LHCN-M2 (cell line): ENCODE results near the gene SCN4A. TPM values are rescaled to one million over a fixed set of nuclear protein-coding genes. Genes with fewer than 3 reads are reported as not detected.
A peak's percentile ranks its signal among the peaks of the same experiment; 100 is the strongest.
"Not testable (repeated sequence)": the region's sequence is repeated elsewhere in the genome, so short reads cannot be mapped to it uniquely, and the experiment has no call there.

ENCODE experiments used
- DNase-seq: peaks from one replicate; pipeline ENCODE4 v3.0.0-alpha.2; 2012; ENCODE audit warnings: low read depth
- total RNA-seq: library from RNA; depleted of rRNA; stranded (reverse); fragments of >200 nt; gene quantifications from 2 replicates; pipeline ENCODE4 v1.2.3, GENCODE V29; 2014

Gene SCN4A
- total RNA-seq, 1 experiment from 2014 or later, result 0.06 TPM

DNA sequence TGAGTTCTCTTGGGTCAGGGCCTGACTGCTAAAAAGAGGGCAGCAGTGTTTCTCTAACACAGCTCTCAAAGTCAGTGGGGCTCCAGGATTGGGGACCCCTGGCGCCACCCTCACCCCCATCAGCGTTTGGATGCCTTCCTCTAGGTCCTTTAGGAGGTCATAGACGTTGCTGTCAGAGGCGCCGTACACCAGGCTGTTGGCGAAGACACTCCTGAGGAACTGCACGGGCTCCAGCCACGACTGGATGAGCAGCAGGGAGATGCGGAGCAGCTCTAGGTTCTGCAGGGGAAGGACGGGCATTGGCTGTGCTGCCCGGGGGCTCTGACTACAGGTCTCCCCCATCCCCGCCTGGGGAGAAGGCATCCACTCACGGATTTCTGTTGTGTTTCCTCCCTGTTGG lies 55.1 kb downstream of the SCN4A start:
- no peak for DNase-seq

DNA sequence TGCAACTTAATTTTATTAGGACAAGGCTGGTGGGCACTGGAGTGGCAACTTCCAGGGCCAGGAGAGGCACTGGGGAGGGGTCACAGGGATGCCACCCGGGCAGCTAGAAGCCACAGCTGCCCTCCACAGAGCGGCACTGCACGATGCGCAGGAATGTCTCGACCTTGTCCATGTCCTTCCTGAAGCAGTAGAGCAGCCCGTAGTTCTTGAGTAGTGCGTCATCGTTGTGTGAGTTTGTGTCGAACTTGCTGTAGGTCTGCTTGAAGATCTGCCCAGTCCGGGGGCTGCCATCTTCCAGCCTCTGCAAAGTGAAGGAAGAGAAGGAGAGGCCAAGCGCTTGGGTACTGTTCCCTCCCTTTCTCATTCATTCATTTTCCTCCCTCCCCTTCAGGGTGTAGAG lies 55.5 kb downstream of the SCN4A start:
- DNase-seq, result not testable (repeated sequence)

DNA sequence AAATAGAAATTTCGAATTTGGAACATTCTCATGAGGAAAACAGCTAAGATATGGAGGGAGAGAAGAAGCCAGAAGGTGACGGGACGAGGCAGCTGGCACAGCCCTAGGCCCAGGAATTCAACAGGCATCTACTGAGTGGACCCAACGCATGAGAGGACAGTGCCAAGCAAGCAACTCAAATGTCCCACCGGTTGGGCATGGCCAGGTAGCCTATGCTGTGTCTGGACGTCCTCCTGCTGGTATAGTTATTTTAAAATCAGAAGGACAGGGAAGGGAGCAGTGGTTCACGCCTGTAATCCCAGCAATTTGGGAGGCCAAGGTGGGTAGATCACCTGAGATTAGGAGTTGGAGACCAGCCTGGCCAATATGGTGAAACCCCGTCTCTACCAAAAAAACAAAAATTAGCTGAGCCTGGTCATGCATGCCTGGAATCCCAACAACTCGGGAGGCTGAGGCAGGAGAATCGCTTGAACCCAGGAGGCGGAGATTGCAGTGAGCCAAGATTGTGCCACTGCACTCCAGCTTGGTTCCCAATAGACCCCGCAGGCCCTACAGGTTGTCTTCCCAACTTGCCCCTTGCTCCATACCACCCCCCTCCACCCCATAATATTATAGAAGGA lies 56.0 kb downstream of the SCN4A start:
- DNase-seq, result no peak

- not testable (repeated sequence) for DNase-seq
Measured at GRCh38 chr17:63915753-63916152, 57.0 kb downstream of the SCN4A start.

DNA sequence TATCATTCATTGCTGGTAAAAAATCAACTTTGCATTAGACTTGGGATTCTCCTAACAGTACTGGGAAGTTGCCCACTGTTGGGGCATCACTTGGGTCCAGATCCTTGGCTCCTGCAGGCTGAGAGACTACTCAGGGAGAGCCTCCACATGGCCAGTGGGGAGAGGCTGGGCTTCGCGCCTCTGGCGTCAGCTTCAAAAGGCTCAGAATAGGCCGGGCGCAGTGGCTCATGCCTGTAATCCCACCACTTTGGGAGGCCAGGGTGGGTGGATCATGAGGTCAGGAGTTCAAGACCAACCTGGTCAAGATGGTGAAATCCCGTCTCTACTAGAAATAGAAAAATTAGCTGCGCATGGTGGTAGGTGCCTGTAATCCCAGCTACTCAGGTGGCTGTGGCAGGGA lies 58.2 kb downstream of the SCN4A start:
- DNase-seq, result no peak

DNA sequence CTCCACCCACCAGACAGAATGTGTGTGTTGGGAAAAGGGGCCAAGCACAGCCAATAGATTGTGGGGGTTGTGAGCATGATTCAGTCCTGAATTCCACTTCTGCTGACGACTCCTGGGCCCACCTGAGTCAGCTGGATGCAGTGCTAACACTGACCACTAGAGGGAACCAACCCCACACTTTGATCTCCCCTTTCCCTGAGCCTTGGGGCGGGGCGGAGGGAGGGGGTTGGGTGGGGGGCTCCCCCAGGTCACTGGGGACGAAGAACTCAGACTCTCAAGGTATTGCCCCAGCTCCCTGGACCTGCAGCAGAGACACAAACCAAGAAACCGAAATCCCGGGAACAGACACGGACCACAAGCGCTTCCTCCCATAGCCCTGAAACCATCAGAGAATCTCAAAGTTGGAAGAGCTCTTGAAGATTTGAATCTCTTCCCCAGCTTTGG lies 61.0 kb downstream of the SCN4A start:
- no peak for DNase-seq

DNA sequence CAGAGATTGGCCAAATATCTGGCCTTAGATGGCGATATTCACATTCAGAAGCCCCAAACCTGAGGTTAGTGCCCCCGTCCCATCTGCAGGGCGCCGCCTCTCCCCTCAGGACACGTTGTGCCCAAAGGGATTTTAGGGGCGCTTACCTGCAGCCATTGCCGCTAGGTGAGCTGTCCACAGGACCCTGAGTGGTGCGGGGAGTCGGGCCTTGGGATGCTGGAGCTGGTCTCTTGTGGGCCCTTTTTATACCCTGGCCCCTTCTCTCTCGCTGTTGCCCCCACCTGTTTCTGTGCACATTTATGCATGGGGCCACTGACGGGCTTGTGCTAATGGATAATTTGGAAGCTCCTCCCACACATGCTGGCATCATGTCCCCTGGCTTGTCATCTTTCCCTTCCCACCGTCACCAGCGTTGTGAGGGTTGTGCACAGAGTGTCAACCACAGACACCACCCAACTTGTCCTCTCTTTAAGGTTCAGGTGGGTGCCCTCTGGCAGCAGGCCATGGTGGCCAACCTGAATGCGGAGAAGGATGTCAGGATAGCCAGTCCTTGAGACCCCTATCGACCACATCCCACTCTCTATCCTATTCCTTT lies 61.6 kb downstream of the SCN4A start, which contains the start of gene CSHL1:
Gene CSHL1 (minus strand): TSS at position 218 of the 595 bp plus-strand sequence. CDS start 62 bp downstream, at position 156.
- no peak for DNase-seq

DNA sequence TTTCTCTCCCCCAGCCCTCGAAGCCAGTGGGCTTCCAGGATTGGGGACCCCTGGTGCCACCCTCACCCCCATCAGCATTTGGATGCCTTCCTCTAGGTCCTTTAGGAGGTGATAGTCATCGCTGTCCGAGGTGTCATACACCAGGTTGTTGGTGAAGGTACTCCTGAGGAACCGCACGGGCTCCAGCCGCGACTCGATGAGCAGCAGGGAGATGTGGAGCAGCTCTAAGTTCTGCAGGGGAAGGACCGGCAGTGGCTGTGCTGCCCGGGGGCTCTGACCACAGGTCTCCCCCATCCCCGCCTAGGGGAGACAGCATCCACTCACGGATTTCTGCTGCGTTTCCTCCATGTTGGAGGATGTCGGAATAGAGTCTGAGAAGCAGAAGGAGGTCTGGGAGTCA lies 62.6 kb downstream of the SCN4A start:
- DNase-seq, result no peak

DNA sequence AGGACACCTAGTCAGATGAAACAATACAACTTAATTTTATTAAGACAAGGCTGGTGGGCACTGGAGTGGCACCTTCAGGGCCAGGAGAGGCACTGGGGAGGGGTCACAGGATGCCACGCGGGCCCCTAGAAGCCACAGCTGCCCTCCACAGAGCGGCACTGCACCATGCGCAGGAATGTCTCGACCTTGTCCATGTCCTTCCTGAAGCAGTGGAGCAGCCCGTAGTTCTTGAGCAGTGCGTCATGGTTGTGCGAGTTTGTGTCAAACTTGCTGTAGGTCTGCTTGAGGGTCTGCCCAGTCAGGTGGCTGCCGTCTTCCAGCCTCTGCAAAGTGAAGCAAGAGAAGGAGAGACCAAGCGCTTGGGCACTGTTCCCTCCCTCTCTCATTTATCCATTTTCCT lies 63.1 kb downstream of the SCN4A start:
- DNase-seq, result not testable (repeated sequence)

DNA sequence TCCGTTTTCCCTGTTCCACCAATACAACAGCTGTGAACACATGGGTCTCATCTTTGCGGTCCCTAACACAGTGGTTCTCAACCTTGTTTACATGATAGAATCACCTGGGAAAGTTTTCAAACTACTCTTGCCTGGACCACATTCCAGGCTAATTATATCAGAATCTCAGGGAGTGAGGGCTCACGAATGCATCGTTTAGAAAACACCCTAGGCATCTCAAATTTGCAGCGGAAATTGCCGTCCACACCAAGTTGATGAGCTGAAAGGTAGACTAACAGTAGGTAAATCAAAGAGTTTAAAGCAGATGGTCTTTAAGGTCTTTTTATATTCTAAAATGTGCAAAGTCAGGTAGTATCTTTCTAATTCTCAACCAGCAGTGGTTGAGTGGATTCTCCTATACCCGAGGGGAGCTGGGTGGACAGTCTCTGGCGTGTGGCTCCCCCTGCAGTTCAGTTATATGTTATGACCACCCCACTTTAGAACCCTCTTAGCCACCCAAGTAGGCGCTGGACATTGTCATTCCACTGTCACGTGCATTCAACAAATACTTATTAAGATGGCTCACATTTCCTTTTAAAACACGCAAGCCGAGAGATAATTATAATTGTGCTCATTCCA lies 65.4 kb downstream of the SCN4A start:
- DNase-seq, result peak; percentile 49

DNA sequence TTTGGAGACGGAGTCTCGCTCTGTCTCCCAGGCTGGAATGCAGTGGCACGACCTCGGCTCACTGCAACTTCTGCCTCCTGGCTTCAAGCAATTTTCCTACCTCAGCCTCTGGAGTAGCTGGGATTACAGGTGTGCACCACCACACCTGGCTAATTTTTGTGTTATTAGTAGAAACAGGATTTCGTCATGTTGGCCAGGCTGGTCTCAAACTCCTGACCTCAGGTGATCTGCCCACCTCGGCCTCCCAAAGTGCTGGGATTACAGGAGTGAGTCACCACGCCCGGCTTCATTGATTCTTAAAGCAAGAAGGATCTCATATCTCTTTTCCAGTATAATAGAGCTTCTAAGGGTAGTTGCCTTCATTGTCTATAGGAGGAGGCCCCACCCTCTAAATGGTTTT lies 67.9 kb downstream of the SCN4A start:
- DNase-seq, result not testable (repeated sequence)

- DNase-seq, result not testable (repeated sequence)
Measured at GRCh38 chr17:63903787-63904201, 68.9 kb downstream of the SCN4A start.

- DNase-seq, result not testable (repeated sequence)
Measured at GRCh38 chr17:63901971-63902370, 70.7 kb downstream of the SCN4A start.

GRCh38 chr17:63898899-63899798 lies 73.6 kb downstream of the SCN4A start:
- DNase-seq, result peak; percentile 5

GRCh38 chr17:63896524-63897354 lies 76.0 kb downstream of the SCN4A start, which contains the start of gene CSH1:
Gene CSH1 (minus strand): TSS chr17:63896574. CDS start chr17:63896511, 63 bp downstream.
- DNase-seq, result not testable (repeated sequence)

DNA sequence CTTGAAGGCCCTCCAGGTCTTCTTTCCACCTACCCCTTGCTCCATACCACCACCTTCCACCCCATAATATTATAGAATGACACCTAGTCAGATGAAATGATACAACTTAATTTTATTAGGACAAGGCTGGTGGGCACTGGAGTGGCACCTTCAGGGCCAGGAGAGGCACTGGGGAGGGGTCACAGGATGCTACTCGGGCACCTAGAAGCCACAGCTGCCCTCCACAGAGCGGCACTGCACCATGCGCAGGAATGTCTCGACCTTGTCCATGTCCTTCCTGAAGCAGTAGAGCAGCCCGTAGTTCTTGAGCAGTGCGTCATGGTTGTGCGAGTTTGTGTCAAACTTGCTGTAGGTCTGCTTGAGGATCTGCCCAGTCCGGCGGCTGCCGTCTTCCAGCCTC lies 77.9 kb downstream of the SCN4A start:
- DNase-seq, result not testable (repeated sequence)

DNA sequence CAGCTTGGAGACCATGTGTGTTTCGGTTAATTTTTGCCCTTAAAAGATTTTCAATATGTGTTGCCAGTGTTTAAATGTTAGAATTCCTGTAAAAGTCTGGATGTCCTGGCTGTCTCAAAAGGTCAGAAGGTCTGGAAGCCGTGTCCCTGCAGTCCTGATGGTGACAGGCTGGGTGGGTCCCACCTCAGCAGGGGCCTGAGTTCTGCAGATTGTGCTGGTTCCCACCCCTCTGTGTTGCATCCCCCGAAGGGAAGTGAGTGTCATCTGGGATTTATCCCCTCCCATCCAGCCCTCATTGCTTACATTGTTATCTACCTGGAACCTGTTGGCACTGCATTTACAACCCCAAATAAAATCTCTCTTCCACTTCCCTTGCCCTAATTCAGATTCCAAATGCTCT lies 78.7 kb downstream of the SCN4A start:
- not testable (repeated sequence) for DNase-seq

DNA sequence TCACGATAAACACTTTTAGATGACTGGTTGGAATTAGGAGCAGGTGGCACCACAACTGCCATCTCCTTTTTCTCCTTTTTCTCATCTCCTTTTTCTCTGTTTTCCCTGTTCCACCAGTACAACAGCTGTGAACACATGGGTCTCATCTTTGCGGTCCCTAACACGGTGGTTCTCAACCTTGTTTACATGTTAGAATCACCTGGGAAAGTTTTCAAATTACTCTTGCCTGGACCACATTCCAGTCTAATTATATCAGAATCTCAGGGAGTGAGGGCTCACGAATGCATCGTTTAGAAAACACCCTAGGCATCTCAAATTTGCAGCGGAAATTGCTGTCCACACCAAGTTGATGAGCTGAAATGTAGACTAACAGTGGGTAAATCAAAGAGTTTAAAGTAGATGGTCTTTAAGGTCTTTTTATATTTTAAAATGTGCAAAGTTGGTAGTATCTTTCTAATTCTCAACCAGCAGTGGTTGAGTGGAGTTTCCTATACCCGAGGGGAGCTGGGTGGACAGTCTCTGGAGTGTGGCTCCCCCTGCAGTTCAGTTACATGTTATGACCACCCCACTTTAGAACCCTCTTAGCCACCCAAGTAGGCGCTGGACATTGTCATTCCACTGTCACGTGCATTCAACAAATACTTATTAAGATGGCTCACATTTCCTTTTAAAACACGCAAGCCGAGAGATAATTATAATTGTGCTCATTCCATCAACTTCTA lies 80.2 kb downstream of the SCN4A start:
- peak; percentile 2 for DNase-seq

DNA sequence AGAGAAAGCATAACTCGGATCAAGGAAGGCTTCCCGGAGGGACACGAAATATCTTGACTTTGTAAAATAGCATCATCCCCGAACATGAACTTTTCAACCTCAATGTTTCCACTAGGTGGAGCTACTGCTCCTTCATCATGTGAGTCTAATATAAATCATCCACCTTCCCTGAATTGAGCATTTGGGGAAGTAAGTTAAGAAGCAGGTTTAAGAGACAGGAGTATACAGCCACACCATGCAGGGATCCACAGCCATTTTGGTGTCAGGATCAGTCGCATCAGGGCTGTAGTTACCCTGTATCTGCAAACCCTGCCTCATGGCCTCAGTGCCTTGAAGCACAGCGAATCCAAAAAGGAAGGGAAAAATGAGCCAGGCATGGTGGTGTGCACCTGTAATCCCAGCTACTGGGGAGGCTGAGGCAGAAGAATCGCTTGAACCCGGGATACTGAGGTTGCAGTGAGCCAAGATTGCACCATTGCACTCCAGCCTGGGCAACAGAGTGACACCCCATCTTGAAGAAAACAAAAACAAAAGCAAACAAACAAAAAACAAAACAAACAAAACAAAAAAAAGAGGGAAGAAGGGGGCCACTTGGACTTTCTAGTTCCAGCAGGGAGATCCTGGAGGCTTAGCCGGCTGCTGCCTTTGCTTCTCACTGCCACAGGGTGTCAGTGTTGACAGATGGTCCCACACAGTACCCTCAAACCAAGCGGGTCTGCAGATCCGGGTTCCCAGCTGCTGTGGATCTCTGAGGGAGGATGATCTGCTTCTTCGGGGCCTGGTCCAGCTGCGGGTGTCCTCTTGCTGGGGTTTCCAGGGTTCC lies 83.5 kb downstream of the SCN4A start:
- peak; percentile 32 for DNase-seq
